ENCODE results near the gene CAPZA3.
"Not testable (repeated sequence)": the region's sequence is repeated elsewhere in the genome, so short reads cannot be mapped to it uniquely, and the experiment has no call there.

CAPZA3 gene

GRCh38 chr12:18737819-18738218 lies at the start of gene CAPZA3, which contains the start of gene PLCZ1:
CAPZA3 (plus strand) TSS chr12:18738119; CDS start chr12:18738269, 150 bp downstream.
PLCZ1 (minus strand) TSS chr12:18738012; CDS start chr12:18737371, 641 bp downstream.
- DNase-seq: no peak

- no peak for DNase-seq
These were observed 48.1 kb upstream of the CAPZA3 start for GRCh38 chr12:18689771-18690170.

- DNase-seq: no peak
These were observed 47.3 kb upstream of the CAPZA3 start for GRCh38 chr12:18690653-18691052.

GRCh38 chr12:18693986-18694385 lies 43.9 kb upstream of the CAPZA3 start:
- not testable (repeated sequence) for DNase-seq

GRCh38 chr12:18696971-18697602 lies 40.8 kb upstream of the CAPZA3 start:
- no peak for DNase-seq

- DNase-seq: no peak
These were observed 37.6 kb upstream of the CAPZA3 start for GRCh38 chr12:18700271-18700670.

GRCh38 chr12:18703321-18703720 lies 34.6 kb upstream of the CAPZA3 start:
- no peak for DNase-seq

GRCh38 chr12:18703911-18704310 lies 34.0 kb upstream of the CAPZA3 start:
- no peak for DNase-seq

- no peak for DNase-seq
These were observed 31.1 kb upstream of the CAPZA3 start for GRCh38 chr12:18706798-18707197.

- DNase-seq: no peak
These were observed 21.7 kb upstream of the CAPZA3 start for GRCh38 chr12:18716236-18716635.

- no peak for DNase-seq
These were observed 19.5 kb upstream of the CAPZA3 start for GRCh38 chr12:18718462-18718861.

GRCh38 chr12:18719922-18720510 lies 17.9 kb upstream of the CAPZA3 start:
- DNase-seq: no peak

GRCh38 chr12:18720690-18721089 lies 17.2 kb upstream of the CAPZA3 start:
- no peak for DNase-seq

GRCh38 chr12:18721452-18721851 lies 16.5 kb upstream of the CAPZA3 start:
- no peak for DNase-seq

- DNase-seq: no peak
These were observed 14.2 kb upstream of the CAPZA3 start for GRCh38 chr12:18723752-18724151.

- no peak for DNase-seq
These were observed 6.8 kb upstream of the CAPZA3 start for GRCh38 chr12:18731156-18731555.

- DNase-seq: no peak
These were observed 10.0 kb downstream of the CAPZA3 start for GRCh38 chr12:18747895-18748294.

GRCh38 chr12:18749386-18749957 lies 11.6 kb downstream of the CAPZA3 start:
- no peak for DNase-seq

- DNase-seq: no peak
These were observed 12.2 kb downstream of the CAPZA3 start for GRCh38 chr12:18750085-18750484.

GRCh38 chr12:18751866-18752265 lies 13.9 kb downstream of the CAPZA3 start:
- DNase-seq: no peak

- DNase-seq: no peak
These were observed 14.5 kb downstream of the CAPZA3 start for GRCh38 chr12:18752280-18752920.

GRCh38 chr12:18752947-18753346 lies 15.0 kb downstream of the CAPZA3 start:
- no peak for DNase-seq

GRCh38 chr12:18753481-18754123 lies 15.7 kb downstream of the CAPZA3 start:
- DNase-seq: no peak
